H9 (cell line): Measurements from ENCODE around the gene SLC36A2. TPM values are rescaled to one million over a fixed set of nuclear protein-coding genes. Genes with fewer than 3 reads are reported as not detected.

Experiments used
- DNase-seq: peaks from one replicate; pipeline ENCODE4 v3.0.0-alpha.2; 2017
- H2AFZ ChIP-seq: one replicate; pipeline ENCODE4 v1.6.1; 2013; ENCODE audit warnings: mild to moderate bottlenecking, low read length, control low read depth, moderate library complexity
- H2AK5ac ChIP-seq: 2 replicates; pipeline ENCODE4 v1.6.1; 2013; ENCODE audit warnings: low read length, control low read depth, mixed read lengths; ENCODE audit not compliant: insufficient read length
- H2BK120ac ChIP-seq: one replicate; pipeline ENCODE4 v1.6.1; 2013; ENCODE audit warnings: low read depth, mild to moderate bottlenecking, low read length, control low read depth, inconsistent platforms; ENCODE audit not compliant: poor library complexity, severe bottlenecking
- H2BK12ac ChIP-seq: 2 replicates; pipeline ENCODE4 v1.6.1; 2013; ENCODE audit warnings: low read length, control low read depth, mixed read lengths, low read depth; ENCODE audit not compliant: insufficient read length
- H2BK15ac ChIP-seq: 2 replicates; pipeline ENCODE4 v1.6.1; 2013; ENCODE audit warnings: low read depth, low read length, control low read depth
- H2BK20ac ChIP-seq: one replicate; pipeline ENCODE4 v1.6.1; 2013; ENCODE audit warnings: low read depth, mild to moderate bottlenecking, low read length, control low read depth, inconsistent platforms; ENCODE audit not compliant: poor library complexity, severe bottlenecking
- H2BK5ac ChIP-seq: 2 replicates; pipeline ENCODE4 v1.6.1; 2013; ENCODE audit warnings: low read length, control low read depth, mixed read lengths; ENCODE audit not compliant: insufficient read length
- H3K14ac ChIP-seq: 2 replicates; pipeline ENCODE4 v1.6.1; 2013; ENCODE audit warnings: low read length, control low read depth; ENCODE audit not compliant: insufficient read depth
- H3K18ac ChIP-seq: 2 replicates; pipeline ENCODE4 v1.6.1; 2013; ENCODE audit warnings: low read depth, mild to moderate bottlenecking, mixed read lengths, low read length, control low read depth; ENCODE audit not compliant: insufficient read length
- H3K23ac ChIP-seq: 2 replicates; pipeline ENCODE4 v1.6.1; 2013; ENCODE audit warnings: low read length, control low read depth, mixed read lengths, low read depth; ENCODE audit not compliant: insufficient read length
- H3K23me2 ChIP-seq: 2 replicates; pipeline ENCODE4 v1.6.1; 2013; ENCODE audit warnings: low read depth, mild to moderate bottlenecking, mixed read lengths, low read length, control low read depth; ENCODE audit not compliant: insufficient read length, poor library complexity, severe bottlenecking
- H3K27ac ChIP-seq: 2 replicates; pipeline ENCODE4 v1.5.1; 2013; ENCODE audit warnings: low read length, control low read depth, mixed read lengths, low read depth; ENCODE audit not compliant: insufficient read length
- H3K27me3 ChIP-seq: 2 replicates; pipeline ENCODE4 v1.6.1; 2013; ENCODE audit warnings: low read length, control low read depth, inconsistent platforms; ENCODE audit not compliant: insufficient read depth
- H3K4ac ChIP-seq: 2 replicates; pipeline ENCODE4 v1.6.1; 2013; ENCODE audit warnings: low read depth, mild to moderate bottlenecking, control low read depth, inconsistent platforms, low read length, moderate library complexity
- H3K4me1 ChIP-seq: 2 replicates; pipeline ENCODE4 v1.6.1; 2013; ENCODE audit warnings: low read length, control low read depth, inconsistent platforms; ENCODE audit not compliant: insufficient read depth
- H3K4me2 ChIP-seq: 2 replicates; pipeline ENCODE4 v1.6.1; 2013; ENCODE audit warnings: low read length, control low read depth, mixed read lengths; ENCODE audit not compliant: insufficient read length, insufficient read depth
- H3K56ac ChIP-seq: 2 replicates; pipeline ENCODE4 v1.6.1; 2013; ENCODE audit warnings: low read depth, mild to moderate bottlenecking, mixed read lengths, low read length, control low read depth; ENCODE audit not compliant: insufficient read length
- H3K79me1 ChIP-seq: 2 replicates; pipeline ENCODE4 v1.6.1; 2013; ENCODE audit warnings: low read depth, mild to moderate bottlenecking, moderate library complexity, low read length, control low read depth, inconsistent platforms; ENCODE audit not compliant: insufficient read depth, poor library complexity, severe bottlenecking
- H3K79me2 ChIP-seq: 2 replicates; pipeline ENCODE4 v1.6.1; 2013; ENCODE audit warnings: low read length, control low read depth, inconsistent platforms; ENCODE audit not compliant: insufficient read depth
- H3K9ac ChIP-seq: 2 replicates; pipeline ENCODE4 v1.6.1; 2013; ENCODE audit warnings: low read length, control low read depth, mixed read lengths; ENCODE audit not compliant: insufficient read length; ENCODE audit errors: extremely low read depth
- H3K9me3 ChIP-seq: one replicate; pipeline ENCODE4 v1.6.1; 2013; ENCODE audit warnings: low read depth, low read length, inconsistent platforms; ENCODE audit not compliant: control insufficient read depth
- H3T11ph ChIP-seq: one replicate; pipeline ENCODE4 v1.6.1; 2013; ENCODE audit warnings: mild to moderate bottlenecking, low read length, control low read depth, inconsistent platforms
- H4K20me1 ChIP-seq: one replicate; pipeline ENCODE4 v1.6.1; 2013; ENCODE audit not compliant: control insufficient read depth, insufficient read length, insufficient read depth
- H4K5ac ChIP-seq: 2 replicates; pipeline ENCODE4 v1.6.1; 2013; ENCODE audit warnings: low read depth, mild to moderate bottlenecking, mixed read lengths, low read length, control low read depth; ENCODE audit not compliant: insufficient read length
- H4K8ac ChIP-seq: replicated peaks from 2 replicates; pipeline ENCODE4 v1.6.1; 2013; ENCODE audit warnings: low read length, control low read depth, mixed read lengths, low read depth; ENCODE audit not compliant: insufficient read length
- H4K91ac ChIP-seq: 2 replicates; pipeline ENCODE4 v1.6.1; 2013; ENCODE audit warnings: low read depth, mild to moderate bottlenecking, moderate library complexity, mixed read lengths, low read length, control low read depth; ENCODE audit not compliant: insufficient read length
- H3K27ac Mint-ChIP-seq, 3 experiments: 2 replicates in 2 of 3; 3 replicates in 1 of 3; pipeline ENCODE4 v1.8.0; 2020 to 2021; ENCODE audit warnings: mixed read lengths in 3 of 3, mild to moderate bottlenecking in 1 of 3, moderate library complexity in 1 of 3
- H3K27me3 Mint-ChIP-seq: 2 replicates; pipeline ENCODE4 v1.8.0; 2021; ENCODE audit warnings: low read depth, mild to moderate bottlenecking, moderate library complexity, mixed read lengths
- H3K36me3 Mint-ChIP-seq, 3 experiments: 2 replicates in 2 of 3; 3 replicates in 1 of 3; pipeline ENCODE4 v1.8.0; 2020 to 2021; ENCODE audit warnings: low read depth in 3 of 3, mixed read lengths in 3 of 3; ENCODE audit not compliant: insufficient read depth in 1 of 3
- H3K4me1 Mint-ChIP-seq, 2 experiments: 2 replicates each; pipeline ENCODE4 v1.8.0; 2020; ENCODE audit warnings: mixed read lengths in 2 of 2
- H3K4me3 Mint-ChIP-seq, 2 experiments: 2 replicates in 1 of 2; 3 replicates in 1 of 2; pipeline ENCODE4 v1.8.0; 2020 to 2021; ENCODE audit warnings: mild to moderate bottlenecking in 2 of 2, mixed read lengths in 2 of 2, moderate library complexity in 1 of 2
- H3K9me3 Mint-ChIP-seq, 2 experiments: 2 replicates in 1 of 2; 3 replicates in 1 of 2; pipeline ENCODE4 v1.8.0; 2020; ENCODE audit warnings: mild to moderate bottlenecking in 2 of 2, mixed read lengths in 2 of 2, moderate library complexity in 1 of 2
- CTCF ChIP-seq: fragments of 200-600 bp; sonication (generic); conservative IDR thresholded peaks from 3 replicates; pipeline ENCODE4 v1.8.0; 2021; ENCODE audit warnings: antibody characterized with exemption, mild to moderate bottlenecking
- WGBS: extraction: QIAGEN DNeasy Blood & Tissue Kit; methylation state at CpG from one replicate; pipeline ENCODE4 v1.1.7; 2013; ENCODE audit warnings: missing lambda C conversion rate, low lambda C conversion rate, mixed read lengths; ENCODE audit not compliant: insufficient read length; ENCODE audit errors: extremely low coverage; 5-methylcytosine and 5-hydroxymethylcytosine counted together
- total RNA-seq: library from RNA; stranded (reverse); gene quantifications from 2 replicates; pipeline ENCODE4 v1.2.1, GENCODE V29; 2021

Gene SLC36A2
- total RNA-seq, 1 experiment from 2014 or later, result 0.15 TPM

GRCh38 chr5:151296478-151296830, 50.9 kb downstream of the SLC36A2 start:
- Histone ChIP-seq H4K8ac (no peak overlapping the region), H2BK5ac (no peak overlapping the region), H3K9ac (no peak overlapping the region), H3K56ac (no peak overlapping the region), H3K23ac (no peak overlapping the region), H3K18ac (no peak overlapping the region), H2AFZ (no peak overlapping the region), H3K23me2 (no peaks in the 10 kb centered on the region), H2AK5ac (no peak overlapping the region), H3K79me1 (no peaks in the 10 kb centered on the region), H4K91ac (no peak overlapping the region), H3T11ph (no peak overlapping the region), H2BK15ac (no peak overlapping the region), H3K14ac (no peak overlapping the region), H2BK120ac (no peak overlapping the region), H3K79me2 (no peaks in the 10 kb centered on the region), H4K20me1 (no peaks in the 10 kb centered on the region), H3K4me1 (no peaks in the 10 kb centered on the region), H3K27ac (no peak overlapping the region), H3K9me3 (no peaks in the 10 kb centered on the region), H3K4me2 (no peak overlapping the region), H2BK12ac (no peak overlapping the region), H4K5ac (no peak overlapping the region), H3K27me3 (no peaks in the 10 kb centered on the region), H2BK20ac (no peak overlapping the region), H3K4ac (no peak overlapping the region)
- H3K27ac Mint-ChIP-seq, result no peak overlapping the region; a peak in 1 of 7 replicates
- peaks cover 3% of the 10 kb centered on the region for H3K27me3 Mint-ChIP-seq
- H3K4me3 Mint-ChIP-seq, result no peak overlapping the region
- H3K9me3 Mint-ChIP-seq, result no peaks in the 10 kb centered on the region
- peaks cover 13 to 16% of the 10 kb centered on the region in 2 experiments for H3K4me1 Mint-ChIP-seq
- H3K36me3 Mint-ChIP-seq, result no peaks in the 10 kb centered on the region
- no CpG with 5 or more reads among the region's 1 CpG for WGBS
- no peak for TF ChIP-seq CTCF
- no peak for DNase-seq
